Measurements from ENCODE around the gene ST8SIA3.
"Not testable (repeated sequence)": the region's sequence is repeated elsewhere in the genome, so short reads cannot be mapped to it uniquely, and the experiment has no call there.

ST8SIA3 gene

GRCh38 chr18:57366528-57367081 is 14.2 kb downstream of the ST8SIA3 start:
- no peak for DNase-seq

GRCh38 chr18:57372444-57372843 is 20.1 kb downstream of the ST8SIA3 start:
- no peak for DNase-seq

GRCh38 chr18:57373017-57373416 is 20.7 kb downstream of the ST8SIA3 start:
- DNase-seq, result no peak

- DNase-seq, result no peak
These were observed 24.1 kb downstream of the ST8SIA3 start for GRCh38 chr18:57376503-57376902.

- no peak for DNase-seq
These were observed 36.9 kb downstream of the ST8SIA3 start for GRCh38 chr18:57389271-57389670.

- no peak for DNase-seq
These were observed 37.7 kb downstream of the ST8SIA3 start for GRCh38 chr18:57390044-57390443.

GRCh38 chr18:57394749-57395148 is 42.4 kb downstream of the ST8SIA3 start:
- not testable (repeated sequence) for DNase-seq

- DNase-seq, result not testable (repeated sequence)
These were observed 44.5 kb downstream of the ST8SIA3 start for GRCh38 chr18:57396831-57397230.

- DNase-seq, result peak; percentile 57
These were observed 45.2 kb downstream of the ST8SIA3 start for GRCh38 chr18:57397440-57398132.

- DNase-seq, result no peak
These were observed 52.0 kb downstream of the ST8SIA3 start for GRCh38 chr18:57404345-57404744.

- no peak for DNase-seq
These were observed 57.3 kb downstream of the ST8SIA3 start for GRCh38 chr18:57409650-57410049.

GRCh38 chr18:57410749-57411148 is 58.4 kb downstream of the ST8SIA3 start:
- DNase-seq, result no peak

- DNase-seq, result no peak
These were observed 64.2 kb downstream of the ST8SIA3 start for GRCh38 chr18:57416542-57416941.
